CD14-positive monocyte (primary cell): ENCODE data around the gene GNS. TPM values are rescaled to one million over a fixed set of nuclear protein-coding genes. Genes with fewer than 3 reads are reported as not detected.
A peak's percentile ranks its signal among the peaks of the same experiment; 100 is the strongest.

Experiments
- DNase-seq, 3 donors: peaks; one replicate each; pipeline ENCODE4 v3.0.0-alpha.2; 2011 to 2022
- H2AFZ ChIP-seq: 2 replicates; pipeline ENCODE4 v1.6.0; 2012; ENCODE audit warnings: mild to moderate bottlenecking, low read depth, low read length, inconsistent platforms; ENCODE audit not compliant: insufficient read depth, poor library complexity, severe bottlenecking
- H3K27ac ChIP-seq, 2 donors: 1 replicate in 1 of 2; 2 replicates in 1 of 2; pipeline ENCODE4 v1.5.1; 2012 to 2013; ENCODE audit warnings: low read length in 2 of 2, control low read depth in 1 of 2, inconsistent platforms in 1 of 2, low read depth in 1 of 2, mild to moderate bottlenecking in 1 of 2
- H3K27me3 ChIP-seq, 2 donors: one replicate each; pipeline versions ENCODE4 v1.6.0 to v1.6.1; 2011 to 2013; ENCODE audit warnings: low read length in 2 of 2; ENCODE audit not compliant: control insufficient read depth in 2 of 2, insufficient read depth in 2 of 2
- H3K36me3 ChIP-seq, 2 donors: replicated peaks in 1 of 2; 1 replicate in 1 of 2; 2 replicates in 1 of 2; pipeline versions ENCODE4 v1.5.1 to v1.6.1; 2012 to 2013; ENCODE audit warnings: low read length in 2 of 2, control low read depth in 1 of 2, inconsistent platforms in 1 of 2, mild to moderate bottlenecking in 1 of 2; ENCODE audit not compliant: insufficient read depth in 2 of 2, control insufficient read depth in 1 of 2
- H3K4me1 ChIP-seq, 2 donors: 1 replicate in 1 of 2; 2 replicates in 1 of 2; pipeline versions ENCODE4 v1.5.1 to v1.6.1; 2012 to 2013; ENCODE audit warnings: low read length in 2 of 2, control low read depth in 1 of 2, inconsistent platforms in 1 of 2, mild to moderate bottlenecking in 1 of 2, moderate library complexity in 1 of 2; ENCODE audit not compliant: insufficient read depth in 2 of 2, control insufficient read depth in 1 of 2
- H3K4me2 ChIP-seq: replicated peaks from 2 replicates; pipeline ENCODE3; 2012; ENCODE audit warnings: low read length, moderate library complexity, mild to moderate bottlenecking; ENCODE audit not compliant: poor library complexity, severe bottlenecking; ENCODE audit errors: extremely low read depth
- H3K4me3 ChIP-seq, 3 experiments: fragments of 200-600 bp in 1 of 3; sonication (generic) in 1 of 3; replicated peaks in 1 of 3; 1 replicate in 2 of 3; 2 replicates in 1 of 3; pipeline ENCODE4 v1.5.1; 2011 to 2013; ENCODE audit warnings: low read length in 3 of 3, mild to moderate bottlenecking in 3 of 3, control low read depth in 2 of 3, low read depth in 2 of 3, inconsistent platforms in 1 of 3, moderate library complexity in 1 of 3
- H3K79me2 ChIP-seq: 2 replicates; pipeline ENCODE4 v1.6.0; 2012; ENCODE audit warnings: mild to moderate bottlenecking, control low read depth, inconsistent platforms, low read length, moderate library complexity; ENCODE audit not compliant: insufficient read depth
- H3K9ac ChIP-seq: 2 replicates; pipeline ENCODE4 v1.6.0; 2017; ENCODE audit warnings: low read length, mild to moderate bottlenecking; ENCODE audit not compliant: insufficient read depth, poor library complexity, severe bottlenecking
- H3K9me3 ChIP-seq, 2 donors: replicated peaks in 1 of 2; 1 replicate in 1 of 2; 2 replicates in 1 of 2; pipeline versions ENCODE4 v1.5.1 to v1.6.1; 2012 to 2013; ENCODE audit warnings: low read length in 2 of 2, control low read depth in 1 of 2; ENCODE audit not compliant: control insufficient read depth in 1 of 2, insufficient read depth in 1 of 2
- H4K20me1 ChIP-seq: 2 replicates; pipeline ENCODE4 v1.6.0; 2012; ENCODE audit warnings: mild to moderate bottlenecking, low read length, control low read depth, moderate library complexity; ENCODE audit not compliant: insufficient read depth
- H3K27ac Mint-ChIP-seq, 7 donors: one replicate each; pipeline ENCODE4 v1.8.0; 2020; ENCODE audit warnings: mild to moderate bottlenecking in 7 of 7, mixed read lengths in 7 of 7, moderate library complexity in 6 of 7, inconsistent platforms in 2 of 7
- H3K27me3 Mint-ChIP-seq, 3 donors: one replicate each; pipeline ENCODE4 v1.8.0; 2021 to 2022; ENCODE audit warnings: low read depth in 3 of 3, mild to moderate bottlenecking in 3 of 3, mixed read lengths in 3 of 3, moderate library complexity in 3 of 3, inconsistent platforms in 1 of 3
- H3K36me3 Mint-ChIP-seq, 2 donors: one replicate each; pipeline ENCODE4 v1.8.0; 2020; ENCODE audit warnings: mixed read lengths in 2 of 2, inconsistent platforms in 1 of 2, mild to moderate bottlenecking in 1 of 2
- H3K4me1 Mint-ChIP-seq: one replicate; pipeline ENCODE4 v1.8.0; 2020; ENCODE audit warnings: mild to moderate bottlenecking, mixed read lengths
- H3K4me3 Mint-ChIP-seq, 2 donors: one replicate each; pipeline ENCODE4 v1.8.0; 2020; ENCODE audit warnings: mild to moderate bottlenecking in 2 of 2, mixed read lengths in 2 of 2, moderate library complexity in 1 of 2
- H3K9me3 Mint-ChIP-seq, 7 donors: one replicate each; pipeline ENCODE4 v1.8.0; 2020 to 2022; ENCODE audit warnings: mixed read lengths in 7 of 7, mild to moderate bottlenecking in 6 of 7, moderate library complexity in 6 of 7, inconsistent platforms in 2 of 7
- WGBS: methylation state at CpG from one replicate; pipeline ENCODE4 v1.1.5; 2013; ENCODE audit warnings: missing lambda C conversion rate; ENCODE audit not compliant: insufficient coverage; 5-methylcytosine and 5-hydroxymethylcytosine counted together
- intact Hi-C, 2 donors: fragments of 100-400 bp; cut with micrococcal nuclease; formaldehyde crosslinking; loops; one replicate each; pipeline versions ENCODE4 v1.15.0 to v1.15.1; 2023
- polyA plus RNA-seq, 3 donors: library from polyadenylated mRNA; depleted of rRNA in 1 of 3; unstranded in 2 of 3; stranded (reverse) in 1 of 3; fragments of 300-500 nt in 2 of 3; fragments of >200 nt in 1 of 3; fragmentation: Illumina TruSeq in 2 of 3; gene quantifications; 1 replicate in 2 of 3; 2 replicates in 1 of 3; pipeline ENCODE4 v1.2.3, GENCODE V29; 2012 to 2021
- TF ChIP-seq, protein P1 (sequence below): fragments of 200-600 bp; IDR thresholded peaks from one replicate; pipeline ENCODE4 v1.8.0; 2022; ENCODE audit warnings: antibody characterized with exemption, mild to moderate bottlenecking

The GNS gene
- polyA plus RNA-seq, 3 donors = 103 to 274 (median 203) TPM

DNA sequence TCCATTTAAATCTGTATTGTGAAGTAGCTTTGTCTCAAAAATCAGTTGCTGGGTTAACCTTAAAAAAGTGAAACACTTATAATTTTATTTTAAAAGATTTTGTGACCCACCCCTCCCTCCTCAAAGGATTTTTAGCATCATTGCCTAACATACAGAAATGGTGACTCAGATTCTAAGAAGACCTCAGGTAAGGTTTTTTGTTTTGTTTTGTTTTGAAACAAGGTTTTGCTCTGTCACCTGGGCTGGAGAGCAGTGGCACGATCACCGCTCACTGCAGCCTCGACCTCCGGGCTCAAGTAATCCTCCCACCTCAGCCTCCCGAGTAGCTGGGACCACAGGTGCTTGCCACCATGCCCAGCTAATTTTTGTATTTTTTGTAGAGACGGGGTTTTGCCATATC lies 74.2 kb downstream of the GNS start:
- Histone ChIP-seq H3K4me1 (peaks cover 38 to 44% of the 10 kb centered on the region in 2 donors), H3K79me2 (peaks cover 99% of the 10 kb centered on the region), H3K36me3 (peaks cover 46 to 67% of the 10 kb centered on the region in 2 donors), H4K20me1 (peaks cover 100% of the 10 kb centered on the region), H3K27ac (peak overlapping the region in 1 of 2 donors; percentile 73), H3K4me3 (no peak overlapping the region), H3K9ac (no peak overlapping the region), H2AFZ (no peak overlapping the region), H3K27me3 (no peaks in the 10 kb centered on the region), H3K4me2 (no peak overlapping the region), H3K9me3 (no peaks in the 10 kb centered on the region)
- Mint-ChIP-seq H3K9me3 (no peaks in the 10 kb centered on the region), H3K36me3 (peaks cover 51 to 63% of the 10 kb centered on the region in 2 donors), H3K4me3 (no peak overlapping the region), H3K27me3 (no peaks in the 10 kb centered on the region), H3K4me1 (peaks cover 51% of the 10 kb centered on the region), H3K27ac (peak overlapping the region in 6 of 7 donors; percentile 25 to 74 (median 48))
- no CpG with 5 or more reads among the region's 6 CpGs for WGBS
- intact Hi-C loops = no loop called here
- DNase-seq = no peak
- TF ChIP-seq, protein P1, sequence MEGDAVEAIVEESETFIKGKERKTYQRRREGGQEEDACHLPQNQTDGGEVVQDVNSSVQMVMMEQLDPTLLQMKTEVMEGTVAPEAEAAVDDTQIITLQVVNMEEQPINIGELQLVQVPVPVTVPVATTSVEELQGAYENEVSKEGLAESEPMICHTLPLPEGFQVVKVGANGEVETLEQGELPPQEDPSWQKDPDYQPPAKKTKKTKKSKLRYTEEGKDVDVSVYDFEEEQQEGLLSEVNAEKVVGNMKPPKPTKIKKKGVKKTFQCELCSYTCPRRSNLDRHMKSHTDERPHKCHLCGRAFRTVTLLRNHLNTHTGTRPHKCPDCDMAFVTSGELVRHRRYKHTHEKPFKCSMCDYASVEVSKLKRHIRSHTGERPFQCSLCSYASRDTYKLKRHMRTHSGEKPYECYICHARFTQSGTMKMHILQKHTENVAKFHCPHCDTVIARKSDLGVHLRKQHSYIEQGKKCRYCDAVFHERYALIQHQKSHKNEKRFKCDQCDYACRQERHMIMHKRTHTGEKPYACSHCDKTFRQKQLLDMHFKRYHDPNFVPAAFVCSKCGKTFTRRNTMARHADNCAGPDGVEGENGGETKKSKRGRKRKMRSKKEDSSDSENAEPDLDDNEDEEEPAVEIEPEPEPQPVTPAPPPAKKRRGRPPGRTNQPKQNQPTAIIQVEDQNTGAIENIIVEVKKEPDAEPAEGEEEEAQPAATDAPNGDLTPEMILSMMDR = no peak

DNA sequence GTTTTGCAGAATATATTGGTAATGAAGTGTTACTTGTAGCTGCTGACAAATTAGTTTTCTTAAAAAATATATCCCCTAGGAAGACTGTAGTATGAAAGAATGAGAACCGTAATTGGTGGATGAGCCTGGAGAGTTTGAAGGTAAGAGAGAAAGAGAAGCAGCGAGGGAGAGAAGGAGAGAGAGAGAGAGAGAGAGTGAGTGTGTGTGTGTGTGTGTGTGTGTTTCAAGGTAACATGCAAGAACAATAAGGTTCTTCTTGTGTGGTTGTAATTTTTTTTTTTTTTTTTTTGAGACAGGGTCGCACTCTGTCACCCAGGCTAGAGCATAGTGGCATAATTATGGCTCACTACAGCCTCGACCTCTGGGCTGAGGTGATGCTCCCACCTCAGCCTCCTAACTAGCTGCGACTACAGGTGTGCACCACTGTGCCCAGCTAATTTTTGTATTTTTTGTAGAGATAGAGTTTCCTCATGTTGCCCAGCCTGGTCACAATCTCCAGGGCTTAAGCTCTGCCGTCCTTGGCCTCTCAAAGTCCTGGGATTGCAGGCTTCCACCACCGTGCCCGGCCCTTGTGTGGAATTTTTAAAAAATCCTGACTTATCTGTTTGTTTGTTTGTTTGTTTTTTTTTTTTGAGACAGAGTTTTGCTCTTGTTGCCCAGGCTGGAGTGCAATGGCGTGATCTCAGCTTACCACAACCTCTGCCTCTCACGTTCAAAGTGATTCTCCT lies 75.2 kb downstream of the GNS start:
- intact Hi-C loops = no loop called here

More for the DNA sequence above, 75.2 kb downstream of the GNS start:
- Histone ChIP-seq H3K27me3 (no peaks in the 10 kb centered on the region), H4K20me1 (peaks cover 100% of the 10 kb centered on the region), H3K79me2 (peaks cover 99% of the 10 kb centered on the region), H3K9ac (no peak overlapping the region), H3K9me3 (no peaks in the 10 kb centered on the region), H2AFZ (no peak overlapping the region), H3K4me3 (no peak overlapping the region), H3K4me2 (no peak overlapping the region), H3K36me3 (peaks cover 40 to 58% of the 10 kb centered on the region in 2 donors), H3K4me1 (peaks cover 48 to 54% of the 10 kb centered on the region in 2 donors), H3K27ac (peak overlapping the region; percentile 34 to 73)
- Mint-ChIP-seq H3K9me3 (no peaks in the 10 kb centered on the region), H3K4me3 (no peak overlapping the region), H3K36me3 (peaks cover 50 to 58% of the 10 kb centered on the region in 2 donors), H3K27ac (peak overlapping the region; percentile 74 to 88 (median 79)), H3K4me1 (peaks cover 62% of the 10 kb centered on the region), H3K27me3 (no peaks in the 10 kb centered on the region)
- TF ChIP-seq, protein P1 = no peak
- DNase-seq = no peak
- WGBS = 52% methylated on average over 3 of the region's 10 CpGs
